ENCODE results near the gene SH2D1B. TPM values are rescaled to one million over a fixed set of nuclear protein-coding genes. Genes with fewer than 3 reads are reported as not detected.

SH2D1B gene
- total and polyA plus RNA-seq, 9 of the 15 experiments (the other 6 are each of a cell fraction or from before 2014, with no cell fraction given), result 5.6 to 19.6 (median 9.7) TPM

DNA sequence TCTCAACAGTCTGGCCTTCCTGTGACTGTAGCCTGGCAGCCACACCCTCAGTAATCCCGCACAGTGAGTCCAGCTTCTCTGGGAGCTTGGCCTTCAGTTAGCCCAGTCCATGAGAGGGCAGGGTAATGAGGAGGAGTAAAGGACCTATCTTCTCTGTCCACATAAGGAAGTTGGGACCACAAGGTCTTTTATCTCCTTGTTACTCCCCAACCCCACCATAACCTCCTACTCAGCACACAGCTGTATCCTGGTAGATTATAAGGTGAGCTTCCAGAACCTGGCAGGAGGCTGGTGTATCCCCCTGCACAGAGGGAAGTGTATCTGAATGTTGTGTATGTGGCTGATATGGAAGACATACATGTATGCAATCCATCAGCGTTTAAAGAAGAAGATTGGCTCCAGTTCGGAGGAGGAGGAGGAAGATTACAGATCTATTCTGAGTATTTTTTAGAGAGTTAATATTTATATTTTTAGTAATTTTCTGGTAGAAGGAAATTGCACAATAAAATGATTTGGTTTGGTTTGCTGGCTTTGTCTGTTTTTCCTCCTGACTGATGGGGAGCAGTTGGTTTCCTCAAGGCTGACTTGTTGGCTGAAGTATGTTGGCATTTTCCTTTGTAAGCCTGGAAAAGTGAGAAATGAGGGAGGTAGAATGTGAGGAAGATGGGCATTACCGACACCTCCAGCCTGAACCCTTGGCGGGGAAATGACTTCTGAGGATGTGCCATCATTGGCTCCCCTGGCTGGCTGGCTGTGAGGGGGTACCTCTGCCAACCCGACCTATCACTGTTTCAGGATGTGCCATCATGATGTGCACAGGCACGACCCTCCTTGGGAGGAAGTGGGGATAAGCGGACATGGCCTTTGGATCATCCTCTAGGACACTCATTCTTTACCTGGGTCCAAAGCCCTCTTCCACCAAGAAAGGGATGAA, 25.4 kb downstream of the SH2D1B start (continued):
- TF ChIP-seq CTCF (IDR thresholded peaks at IDR 0.05 in 2 of 3, conservative IDR thresholded peaks at IDR 0.05 in 1 of 3; ENCODE audit: insufficient read depth in 2 of 3, low read depth in 1 of 3, low read length in 3 of 3) (no peak), SNAPC5 (CRISPR knock-in tag; IDR thresholded peaks at IDR 0.05) (no peak), RNF219 (CRISPR knock-in tag; IDR thresholded peaks at IDR 0.05) (no peak), KAT7 (CRISPR knock-in tag; IDR thresholded peaks at IDR 0.05; ENCODE audit: borderline replicate concordance) (no peak), ZNF76 (CRISPR knock-in tag; IDR thresholded peaks at IDR 0.05; ENCODE audit: borderline replicate concordance) (no peak), TSC22D4 (tag; IDR thresholded peaks at IDR 0.05) (no peak), CTBP1 (IDR thresholded peaks at IDR 0.05; ENCODE audit: borderline replicate concordance) (peak; percentile 96), RBM17 (IDR thresholded peaks at IDR 0.05; ENCODE audit: borderline replicate concordance, low read depth, low read length) (no peak), TAF9B (IDR thresholded peaks at IDR 0.05; ENCODE audit: partially characterized antibody) (no peak), ELK1 (CRISPR knock-in tag; IDR thresholded peaks at IDR 0.05) (no peak), RB1 (IDR thresholded peaks at IDR 0.05; ENCODE audit: low read depth) (peak; percentile 10; the same call in 1 of the 2 replicates), PCBP1 (IDR thresholded peaks at IDR 0.05; ENCODE audit: low read depth, low read length, poor library complexity, severe bottlenecking) (no peak), HNRNPL (IDR thresholded peaks at IDR 0.05; ENCODE audit: low read depth, low read length) (no peak), ZNF408 (CRISPR knock-in tag; IDR thresholded peaks at IDR 0.05; ENCODE audit: low read depth) (no peak), ZNF431 (CRISPR knock-in tag; IDR thresholded peaks at IDR 0.05) (no peak), HDGF (IDR thresholded peaks at IDR 0.05) (no peak), MAZ (CRISPR knock-in tag; conservative IDR thresholded peaks at IDR 0.05 in 1 of 2, IDR thresholded peaks at IDR 0.05 in 1 of 2) (peak in 1 of 2 experiments; percentile 57; a peak in 1 of 4 replicates), DACH1 (IDR thresholded peaks at IDR 0.05; ENCODE audit: partially characterized antibody) (no peak)
- TF ChIP-seq, protein P1, sequence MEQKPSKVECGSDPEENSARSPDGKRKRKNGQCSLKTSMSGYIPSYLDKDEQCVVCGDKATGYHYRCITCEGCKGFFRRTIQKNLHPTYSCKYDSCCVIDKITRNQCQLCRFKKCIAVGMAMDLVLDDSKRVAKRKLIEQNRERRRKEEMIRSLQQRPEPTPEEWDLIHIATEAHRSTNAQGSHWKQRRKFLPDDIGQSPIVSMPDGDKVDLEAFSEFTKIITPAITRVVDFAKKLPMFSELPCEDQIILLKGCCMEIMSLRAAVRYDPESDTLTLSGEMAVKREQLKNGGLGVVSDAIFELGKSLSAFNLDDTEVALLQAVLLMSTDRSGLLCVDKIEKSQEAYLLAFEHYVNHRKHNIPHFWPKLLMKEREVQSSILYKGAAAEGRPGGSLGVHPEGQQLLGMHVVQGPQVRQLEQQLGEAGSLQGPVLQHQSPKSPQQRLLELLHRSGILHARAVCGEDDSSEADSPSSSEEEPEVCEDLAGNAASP (IDR thresholded peaks at IDR 0.05), result no peak
